H1 (cell line): ENCODE measurements around the gene LPP. TPM values are rescaled to one million over a fixed set of nuclear protein-coding genes. Genes with fewer than 3 reads are reported as not detected.

Experiments
- CHD2 ChIP-seq: IDR thresholded peaks from 2 replicates; pipeline ENCODE4 v1.6.1; 2012; ENCODE audit warnings: low read length, improper control_type of control experiment
- PHF8 ChIP-seq: fragments of 200-600 bp; sonication (generic); conservative IDR thresholded peaks from 2 replicates; pipeline ENCODE4 v1.7.1; 2012; ENCODE audit warnings: low read depth, mild to moderate bottlenecking, inconsistent platforms, low read length, moderate library complexity
- SAP30 ChIP-seq: fragments of 300-600 bp; sonication (generic); IDR thresholded peaks from 2 replicates; pipeline ENCODE4 v1.7.1; 2012; ENCODE audit warnings: low read length, moderate library complexity, mild to moderate bottlenecking, inconsistent platforms; ENCODE audit not compliant: insufficient read depth, insufficient replicate concordance
- SIN3A ChIP-seq, 2 experiments: IDR thresholded peaks in 1 of 2; conservative IDR thresholded peaks in 1 of 2; 2 replicates each; pipeline ENCODE4 v1.6.1; 2011 to 2012; ENCODE audit warnings: low read length in 2 of 2, improper control_type of control experiment in 1 of 2, low read depth in 1 of 2, mild to moderate bottlenecking in 1 of 2
- polyA plus RNA-seq, 7 experiments: library from polyadenylated mRNA; depleted of rRNA in 3 of 7; stranded (reverse) in 5 of 7; unstranded in 2 of 7; fragments of >200 nt in 5 of 7; fragments of 200-250 nt in 2 of 7; gene quantifications; 1 replicate in 5 of 7; 2 replicates in 1 of 7; 4 replicates in 1 of 7; pipeline versions ENCODE4 v1.2.1 to v1.2.3, GENCODE V29; 2011 to 2013; ENCODE audit warnings: missing spikeins in 2 of 7, mixed read lengths in 2 of 7
- total RNA-seq: library from RNA; stranded (reverse); fragmentation: NEBNext Ultra II Directional; extraction: Animal tissue kit (Norgen Biotek cat#: 25700); gene quantifications from 2 replicates; pipeline ENCODE4 v1.2.1, GENCODE V29; 2021

The LPP gene
- total and polyA plus RNA-seq, 2 of the 8 experiments (the other 6 are each of a cell fraction or from before 2014, with no cell fraction given): 10.0 to 53.3 TPM

GRCh38 chr3:188146219-188146618, 7.7 kb upstream of the LPP start (continued):
- TF ChIP-seq SIN3A (conservative IDR thresholded peaks at IDR 0.05 in 1 of 2, IDR thresholded peaks at IDR 0.05 in 1 of 2; ENCODE audit: low read depth in 1 of 2, low read length in 2 of 2) (no peak), PHF8 (no peak), SAP30 (no peak), CHD2 (no peak)
